A549 (cell line): ENCODE measurements around the gene SAPCD2. TPM values are rescaled to one million over a fixed set of nuclear protein-coding genes. Genes with fewer than 3 reads are reported as not detected.
A peak's percentile ranks its signal among the peaks of the same experiment; 100 is the strongest.

Experiments
- ATAC-seq, 2 experiments: fragments of 200-7000 bp in 1 of 2; fragments of >200 bp in 1 of 2; cut with Nextera tagmentation in 1 of 2; cut with Tn5 transposase in 1 of 2; 3 replicates each; pipeline versions ENCODE4 v1.8.0 to v1.9.1; 2018 to 2020; ENCODE audit warnings: mild to moderate bottlenecking in 1 of 2, moderate library complexity in 1 of 2
- CTCF ChIA-PET: fragments of 300-600 bp; sonication (Branson Sonifier 250); formaldehyde crosslinking; extraction: SDS; loops from one replicate; lab custom pipeline; 2021; ENCODE audit warnings: antibody characterized with exemption, inconsistent platforms; lab: Yijun Ruan, JAX
- POLR2A ChIA-PET: fragments of 350-600 bp; formaldehyde crosslinking; extraction: SDS; loops from one replicate; lab custom pipeline; 2021; ENCODE audit warnings: antibody characterized with exemption, inconsistent platforms; lab: Yijun Ruan, JAX
- DNase-seq, 2 experiments: peaks; one replicate each; pipeline versions ENCODE4 v3.0.0 to v3.0.0-alpha.2; 2011 to 2016; ENCODE audit warnings: low read depth in 1 of 2, low spot score in 1 of 2
- FAIRE-seq: peaks from 2 replicates; lab custom pipeline; 2011; peaks lifted over from hg19 to GRCh38; lab: Jason Lieb, UNC
- H3K27ac ChIP-seq, 2 experiments: fragments of >200 bp; sonication (Bioruptor Twin); formaldehyde crosslinking; 3 replicates each; pipeline ENCODE4 v1.5.1; 2016 to 2017
- H3K4me1 ChIP-seq: fragments of >200 bp; sonication (Bioruptor Twin); formaldehyde crosslinking; 3 replicates; pipeline ENCODE4 v1.6.1; 2016
- H3K4me2 ChIP-seq: fragments of >200 bp; sonication (Bioruptor Twin); formaldehyde crosslinking; 3 replicates; pipeline ENCODE4 v1.6.1; 2016
- H3K4me3 ChIP-seq: fragments of >200 bp; sonication (Bioruptor Twin); formaldehyde crosslinking; 3 replicates; pipeline ENCODE4 v1.5.1; 2016
- H3K9me3 ChIP-seq: fragments of >200 bp; sonication (Bioruptor Twin); formaldehyde crosslinking; 3 replicates; pipeline ENCODE4 v1.6.1; 2016
- ATOH8 ChIP-seq: fragments of 250-450 bp; sonication (Bioruptor Pico); IDR thresholded peaks from 2 replicates; pipeline ENCODE4 v1.5.0; 2020; ENCODE audit warnings: low read depth, mild to moderate bottlenecking, moderate library complexity
- BCL3 ChIP-seq: fragments of >200 bp; sonication (Bioruptor Twin); formaldehyde crosslinking; IDR thresholded peaks from 3 replicates; pipeline ENCODE4 v1.6.1; 2016
- CHD4 ChIP-seq: fragments of 200-600 bp; sonication (generic); IDR thresholded peaks from 2 replicates; pipeline ENCODE4 v1.6.1; 2016; ENCODE audit warnings: antibody characterized with exemption, mild to moderate bottlenecking, borderline replicate concordance
- EP300 ChIP-seq, 2 experiments: fragments of >200 bp; sonication (Bioruptor Twin); formaldehyde crosslinking; IDR thresholded peaks; 2 replicates in 1 of 2; 3 replicates in 1 of 2; pipeline ENCODE4 v1.6.1; 2016 to 2017
- ESRRA ChIP-seq: fragments of 150-350 bp; IDR thresholded peaks from 2 replicates; pipeline ENCODE4 v1.6.1; 2014; ENCODE audit warnings: mild to moderate bottlenecking, low read length, borderline replicate concordance
- FOSB ChIP-seq: fragments of 250-450 bp; sonication (Bioruptor Pico); IDR thresholded peaks from 2 replicates; pipeline ENCODE4 v1.5.0; 2020; ENCODE audit warnings: mild to moderate bottlenecking, moderate library complexity
- FOSL2 ChIP-seq, 2 experiments: fragments of 450-650 bp in 1 of 2; fragments of >200 bp in 1 of 2; sonication (Bioruptor Twin) in 1 of 2; formaldehyde crosslinking; IDR thresholded peaks; 2 replicates each; pipeline versions ENCODE4 v1.5.0 to v1.6.1; 2016 to 2020; ENCODE audit warnings: mild to moderate bottlenecking in 1 of 2, moderate library complexity in 1 of 2
- FOXS1 ChIP-seq: fragments of 250-450 bp; sonication (Bioruptor Pico); IDR thresholded peaks from 2 replicates; pipeline ENCODE4 v1.5.0; 2020; ENCODE audit warnings: mild to moderate bottlenecking, moderate library complexity
- HES2 ChIP-seq: fragments of >200 bp; sonication (Bioruptor Twin); formaldehyde crosslinking; IDR thresholded peaks from 2 replicates; pipeline ENCODE4 v1.6.1; 2016
- HOXB5 ChIP-seq: fragments of 250-450 bp; sonication (Bioruptor Pico); IDR thresholded peaks from 2 replicates; pipeline ENCODE4 v1.5.0; 2020; ENCODE audit warnings: mild to moderate bottlenecking, moderate library complexity
- JUN ChIP-seq, 2 experiments: fragments of >200 bp; sonication (Bioruptor Twin); formaldehyde crosslinking; IDR thresholded peaks; 2 replicates in 1 of 2; 3 replicates in 1 of 2; pipeline ENCODE4 v1.6.1; 2016 to 2017
- JUNB ChIP-seq: fragments of >200 bp; sonication (Bioruptor Twin); formaldehyde crosslinking; IDR thresholded peaks from 2 replicates; pipeline ENCODE4 v1.6.1; 2016
- KDM5A ChIP-seq: fragments of 200-600 bp; sonication (generic); IDR thresholded peaks from 2 replicates; pipeline ENCODE4 v1.6.1; 2016; ENCODE audit warnings: antibody characterized with exemption, mild to moderate bottlenecking
- MAX ChIP-seq: IDR thresholded peaks from 2 replicates; pipeline ENCODE4 v1.6.1; 2012
- MAZ ChIP-seq: fragments of 150-350 bp; IDR thresholded peaks from 2 replicates; pipeline ENCODE4 v1.6.1; 2014; ENCODE audit warnings: antibody characterized with exemption, low read depth, low read length, borderline replicate concordance
- MYC ChIP-seq: IDR thresholded peaks from 2 replicates; pipeline ENCODE4 v1.6.1; 2012; ENCODE audit warnings: mild to moderate bottlenecking, inconsistent platforms, low read length, improper control_type of control experiment, borderline replicate concordance
- NPAS2 ChIP-seq: fragments of 250-450 bp; sonication (Bioruptor Pico); IDR thresholded peaks from 2 replicates; pipeline ENCODE4 v1.8.0; 2022; ENCODE audit warnings: mild to moderate bottlenecking, moderate library complexity, borderline replicate concordance
- PBX3 ChIP-seq: IDR thresholded peaks from 2 replicates; pipeline ENCODE4 v1.6.1; 2012
- RNF2 ChIP-seq: fragments of 200-600 bp; sonication (generic); IDR thresholded peaks from 2 replicates; pipeline ENCODE4 v1.6.1; 2016; ENCODE audit warnings: low read depth, mild to moderate bottlenecking, antibody characterized with exemption, moderate library complexity, borderline replicate concordance
- TFCP2L1 ChIP-seq: fragments of 250-450 bp; sonication (Bioruptor Pico); IDR thresholded peaks from 2 replicates; pipeline ENCODE4 v1.5.0; 2021; ENCODE audit warnings: mild to moderate bottlenecking
- ZNF302 ChIP-seq: fragments of 250-450 bp; sonication (Bioruptor Pico); IDR thresholded peaks from 2 replicates; pipeline ENCODE4 v1.9.0; 2021; ENCODE audit warnings: inconsistent platforms, mild to moderate bottlenecking, moderate library complexity
- WGBS: methylation state at CpG from one replicate; pipeline ENCODE4 v1.1.6; 2017; ENCODE audit errors: missing lambda C conversion rate; 5-methylcytosine and 5-hydroxymethylcytosine counted together
- polyA plus RNA-seq, 4 experiments: library from polyadenylated mRNA; depleted of rRNA in 3 of 4; stranded (reverse); fragments of >200 nt; fragmentation: RNase III in 1 of 4; extraction: RNeasy Plus Mini Kit Qiagen cat#74134 plus additional on column Dnase treatment in 1 of 4; gene quantifications; 2 replicates in 3 of 4; 3 replicates in 1 of 4; pipeline ENCODE4 v1.2.3, GENCODE V29; 2011 to 2017

The SAPCD2 gene
- polyA plus RNA-seq, 2 of the 4 experiments (the other 2 are of a cell fraction) = 6.9 to 14.6 TPM

- WGBS = 62% methylated on average over 17 of the region's 30 CpGs
- peak overlapping the region in 1 of 2 experiments; percentile 34; a peak in 2 of 6 replicates for H3K27ac ChIP-seq
- FAIRE-seq = no peak
- no peak overlapping the region for H3K4me3 ChIP-seq
- H3K4me2 ChIP-seq = 0 out of 3 replicates have a peak overlapping the region, but pooled peaks have one; percentile 9
- ATAC-seq = peak; percentile 53 to 89
- no peaks in the 10 kb centered on the region for H3K9me3 ChIP-seq
- POLR2A ChIA-PET = interaction anchor here (0.6 kb wide), 1 partner anchor 31 kb away, joined by 6 read pairs; no protein-coding TSS in a partner anchor
- peaks cover 16% of the 10 kb centered on the region for H3K4me1 ChIP-seq
- CTCF ChIA-PET = interaction anchor here (1.1 to 20.4 kb wide), 11 partner anchors 8 to 251 kb away, joined by 3 to 282 read pairs (median 10); partner anchors contain the start of genes ABCA2, C8G, CLIC3 and FBXW5
- peak; percentile 54 to 94 for DNase-seq
- TF ChIP-seq FOSL2 (IDR thresholded peaks at IDR 0.05) (no peak), FOSL2 (CRISPR knock-in tag; IDR thresholded peaks at IDR 0.05) (peak; percentile 35), EP300 (IDR thresholded peaks at IDR 0.05) (no peak), MAZ (0 out of 2 replicates have a peak, but pooled peaks have one; percentile 50), RNF2 (no peak), FOXS1 (CRISPR knock-in tag) (no peak), ESRRA (no peak), PBX3 (no peak)
Measured at GRCh38 chr9:137021979-137022661, 48.2 kb downstream of the SAPCD2 start.

GRCh38 chr9:137021568-137021978 lies 48.8 kb downstream of the SAPCD2 start:
- POLR2A ChIA-PET = interaction anchor here (1.0 kb wide), 1 partner anchor 29 kb away, joined by 3 read pairs; the partner anchor contains the start of gene PAXX

GRCh38 chr9:137020771-137021567 lies 49.4 kb downstream of the SAPCD2 start:
- Histone ChIP-seq H3K4me2 (no peak overlapping the region), H3K9me3 (no peaks in the 10 kb centered on the region), H3K4me1 (peaks cover 11% of the 10 kb centered on the region; the same call in 2 of the 3 replicates), H3K4me3 (no peak overlapping the region), H3K27ac (no peak overlapping the region)
- CTCF ChIA-PET = interaction anchor here (0.8 to 12.9 kb wide), 9 partner anchors 9 to 250 kb away, joined by 3 to 207 read pairs (median 10); partner anchors contain the start of genes ABCA2, CLIC3, FUT7 and MAN1B1
- POLR2A ChIA-PET = interaction anchor here (1.0 kb wide), 1 partner anchor 29 kb away, joined by 3 read pairs; the partner anchor contains the start of gene PAXX
- WGBS = 93% methylated on average over 22 of the region's 32 CpGs
- ATAC-seq (no peak), DNase-seq (no peak), FAIRE-seq (no peak)
- TF ChIP-seq KDM5A = no peak
- no peak for TF ChIP-seq ATOH8 (CRISPR knock-in tag)
- TF ChIP-seq HES2 = no peak
- TF ChIP-seq FOSB (CRISPR knock-in tag) = no peak
- no peak for TF ChIP-seq JUN (IDR thresholded peaks at IDR 0.05)
- no peak for TF ChIP-seq BCL3
- no peak for TF ChIP-seq ZNF302
- TF ChIP-seq MAX = no peak

More at GRCh38 chr9:137021568-137021978, 48.8 kb downstream of the SAPCD2 start:
- no peak overlapping the region for H3K4me3 ChIP-seq
- no peak overlapping the region for H3K27ac ChIP-seq
- no peak overlapping the region for H3K4me2 ChIP-seq
- DNase-seq = no peak
- 79% methylated on average over 3 of the region's 6 CpGs for WGBS
- H3K4me1 ChIP-seq = peaks cover 11% of the 10 kb centered on the region; the same call in 2 of the 3 replicates
- TF ChIP-seq PBX3 (no peak), JUNB (no peak), MYC (no peak), EP300 (IDR thresholded peaks at IDR 0.05) (no peak), NPAS2 (CRISPR knock-in tag) (no peak), TFCP2L1 (CRISPR knock-in tag) (no peak), FOXS1 (CRISPR knock-in tag) (no peak), MAX (no peak), JUN (IDR thresholded peaks at IDR 0.05) (no peak), RNF2 (no peak), HOXB5 (CRISPR knock-in tag) (no peak), KDM5A (no peak), CHD4 (no peak)
- no peak for FAIRE-seq
- CTCF ChIA-PET = interaction anchor here (0.8 to 20.4 kb wide), 10 partner anchors 9 to 250 kb away, joined by 3 to 282 read pairs (median 10); partner anchors contain the start of genes ABCA2, C8G, CLIC3 and FBXW5
- peak; percentile 6 to 32; a peak in 4 of 6 replicates for ATAC-seq
- no peaks in the 10 kb centered on the region for H3K9me3 ChIP-seq
